ENCODE data around the gene NCOA7.

Gene NCOA7

DNA sequence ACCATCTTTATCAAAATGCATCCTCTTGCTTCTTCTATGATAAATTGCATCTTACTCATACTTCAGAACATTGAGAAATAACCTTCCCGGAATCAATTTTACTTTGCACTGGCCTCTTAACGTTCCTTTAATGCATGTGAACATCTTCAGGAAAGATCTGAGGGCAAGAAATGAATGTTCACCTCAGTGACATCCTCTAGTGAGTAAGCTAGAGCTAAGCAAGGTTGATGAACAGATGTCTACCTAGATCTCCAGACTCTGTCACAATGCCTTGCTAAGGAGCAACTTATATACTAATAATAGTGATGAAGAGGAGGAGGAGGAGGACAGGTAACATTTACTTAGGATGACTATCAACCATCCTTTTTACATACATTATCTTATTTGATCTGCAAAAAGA is 149.0 kb downstream of the NCOA7 start:
- H3K4me3 ChIP-seq (ENCODE audit: low read length) = no peak overlapping the region
- no peak for DNase-seq (ENCODE audit: low read depth)
- TF ChIP-seq, protein P1, sequence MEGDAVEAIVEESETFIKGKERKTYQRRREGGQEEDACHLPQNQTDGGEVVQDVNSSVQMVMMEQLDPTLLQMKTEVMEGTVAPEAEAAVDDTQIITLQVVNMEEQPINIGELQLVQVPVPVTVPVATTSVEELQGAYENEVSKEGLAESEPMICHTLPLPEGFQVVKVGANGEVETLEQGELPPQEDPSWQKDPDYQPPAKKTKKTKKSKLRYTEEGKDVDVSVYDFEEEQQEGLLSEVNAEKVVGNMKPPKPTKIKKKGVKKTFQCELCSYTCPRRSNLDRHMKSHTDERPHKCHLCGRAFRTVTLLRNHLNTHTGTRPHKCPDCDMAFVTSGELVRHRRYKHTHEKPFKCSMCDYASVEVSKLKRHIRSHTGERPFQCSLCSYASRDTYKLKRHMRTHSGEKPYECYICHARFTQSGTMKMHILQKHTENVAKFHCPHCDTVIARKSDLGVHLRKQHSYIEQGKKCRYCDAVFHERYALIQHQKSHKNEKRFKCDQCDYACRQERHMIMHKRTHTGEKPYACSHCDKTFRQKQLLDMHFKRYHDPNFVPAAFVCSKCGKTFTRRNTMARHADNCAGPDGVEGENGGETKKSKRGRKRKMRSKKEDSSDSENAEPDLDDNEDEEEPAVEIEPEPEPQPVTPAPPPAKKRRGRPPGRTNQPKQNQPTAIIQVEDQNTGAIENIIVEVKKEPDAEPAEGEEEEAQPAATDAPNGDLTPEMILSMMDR (conservative IDR thresholded peaks at IDR 0.05; ENCODE audit: low read length) = no peak

DNA sequence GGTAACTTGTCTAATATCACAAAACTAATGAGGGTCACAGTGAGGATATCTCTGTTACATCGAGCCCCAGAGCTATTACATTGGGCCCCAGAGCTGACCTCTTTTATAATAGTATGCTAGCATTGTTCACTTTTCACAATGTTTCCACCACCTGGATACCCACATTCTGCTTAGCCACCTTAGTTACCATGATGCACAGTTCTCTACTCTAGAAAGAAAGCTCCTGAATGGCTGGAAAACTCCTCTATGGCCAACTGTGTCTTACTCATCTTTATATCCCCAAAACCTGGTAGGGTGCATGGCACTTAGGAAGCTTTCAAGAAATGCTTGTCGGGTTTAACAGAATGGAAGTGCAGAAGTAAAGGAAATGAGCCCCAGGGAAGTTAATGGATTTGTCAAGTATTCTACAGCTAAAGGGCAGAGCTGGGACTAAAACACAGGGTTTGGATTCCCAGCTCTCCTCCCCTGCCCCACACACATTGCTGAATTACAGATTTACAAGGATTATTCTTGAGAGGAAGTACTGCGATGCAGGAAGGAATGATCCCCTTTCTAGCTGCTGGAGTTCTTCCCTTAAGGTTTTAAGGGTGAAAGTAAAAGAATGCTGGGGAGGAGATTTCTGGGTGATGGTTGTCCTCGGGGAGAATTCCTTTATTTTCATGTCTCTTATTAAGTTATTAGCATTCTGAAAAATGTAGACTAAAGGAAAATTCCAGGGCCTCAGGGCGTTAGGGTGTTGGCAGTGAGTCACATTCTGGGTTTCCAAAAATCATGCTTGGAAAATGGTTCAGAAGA is 149.7 kb downstream of the NCOA7 start:
- H3K4me3 ChIP-seq (ENCODE audit: low read length) = no peak overlapping the region
- TF ChIP-seq, protein P1 (conservative IDR thresholded peaks at IDR 0.05; ENCODE audit: low read length) = no peak
- no peak for DNase-seq (ENCODE audit: low read depth)

DNA sequence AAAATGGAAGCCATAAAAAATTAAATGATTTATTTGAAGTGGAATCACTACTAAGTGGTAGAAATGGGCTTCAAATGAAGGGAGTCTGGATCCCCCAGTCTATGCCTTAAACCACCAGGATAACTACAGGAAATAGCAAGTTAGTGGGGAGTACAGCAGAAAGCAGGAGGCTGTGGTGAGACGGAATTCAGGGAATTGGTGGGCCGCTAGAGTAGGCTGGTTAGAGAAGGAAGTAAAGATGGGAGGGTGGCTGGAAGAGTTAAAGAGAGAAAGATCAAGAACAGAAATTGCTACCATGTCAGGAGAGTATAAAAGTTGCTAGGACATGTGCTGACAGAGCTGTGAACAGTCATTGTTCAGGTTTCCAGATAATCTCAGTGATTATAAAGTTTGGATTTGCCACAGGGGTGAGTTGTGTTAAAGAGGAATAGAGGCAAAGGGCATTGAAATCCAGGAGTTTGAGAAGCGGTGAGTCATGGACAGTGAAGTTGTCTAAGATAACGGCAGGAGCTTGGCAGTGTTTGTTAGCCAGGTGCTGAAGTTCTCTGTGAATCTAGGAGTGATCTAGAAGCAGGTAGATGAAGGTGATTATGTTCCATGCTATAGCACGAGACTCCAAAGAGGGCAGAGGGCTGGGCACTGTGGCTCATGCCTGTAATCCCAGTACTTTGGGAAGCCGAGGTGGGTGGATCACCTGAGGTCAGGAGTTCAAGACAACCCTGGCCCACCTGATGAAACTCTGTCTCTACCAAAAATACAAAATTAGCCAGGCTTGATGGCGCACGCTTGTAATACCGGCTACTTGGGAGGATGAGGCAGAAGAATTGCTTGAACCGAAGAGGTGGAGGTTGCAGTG is 152.1 kb downstream of the NCOA7 start:
- no peak overlapping the region for H3K4me3 ChIP-seq (ENCODE audit: low read length)
- TF ChIP-seq, protein P1 (conservative IDR thresholded peaks at IDR 0.05; ENCODE audit: low read length) = no peak
- no peak for DNase-seq (ENCODE audit: low read depth)

DNA sequence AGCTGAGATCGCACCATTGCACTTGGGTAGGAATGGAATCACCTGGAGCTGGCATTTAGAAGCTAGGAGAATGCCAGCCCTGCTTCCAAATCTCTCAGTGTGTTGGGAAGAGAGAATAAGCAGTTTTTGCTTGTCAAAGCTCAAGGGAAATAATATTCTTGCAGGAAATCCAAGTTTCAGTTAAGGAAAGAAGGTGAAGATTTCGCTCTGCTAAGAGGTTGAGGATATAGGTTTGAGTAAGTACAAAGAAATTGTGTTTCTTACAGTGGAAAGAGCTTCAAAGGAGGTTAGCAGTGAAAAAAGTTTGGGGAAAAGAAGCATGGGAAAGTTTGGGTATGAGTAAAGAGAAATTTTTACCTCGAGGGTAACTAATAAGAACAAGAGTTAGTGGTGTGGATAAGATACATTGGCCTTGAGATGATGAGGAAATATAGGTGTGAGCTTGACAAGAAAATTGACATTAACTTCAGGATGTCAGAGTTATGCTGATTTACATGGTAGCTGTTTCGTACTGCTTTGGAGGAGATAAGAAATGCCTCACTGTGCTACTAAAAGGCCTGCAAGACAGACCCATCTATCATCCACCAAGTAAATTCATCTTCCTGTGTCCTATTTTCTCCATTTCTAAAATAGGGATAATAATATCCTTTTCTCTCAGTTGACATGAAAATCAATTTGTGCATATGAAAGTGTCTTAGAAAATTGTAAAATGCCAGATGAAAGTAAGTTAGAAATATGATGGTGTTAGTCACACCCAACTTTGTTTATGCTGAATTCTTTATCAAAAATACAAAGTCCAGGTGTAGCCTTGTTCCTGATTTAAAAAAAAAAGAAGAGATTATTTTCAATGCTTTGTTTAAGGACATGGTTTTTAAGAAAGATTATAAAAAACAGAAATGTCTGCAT is 153.0 kb downstream of the NCOA7 start:
- TF ChIP-seq, protein P1 (conservative IDR thresholded peaks at IDR 0.05; ENCODE audit: low read length) = no peak
- no peak overlapping the region for H3K4me3 ChIP-seq (ENCODE audit: low read length)
- DNase-seq (ENCODE audit: low read depth) = no peak

DNA sequence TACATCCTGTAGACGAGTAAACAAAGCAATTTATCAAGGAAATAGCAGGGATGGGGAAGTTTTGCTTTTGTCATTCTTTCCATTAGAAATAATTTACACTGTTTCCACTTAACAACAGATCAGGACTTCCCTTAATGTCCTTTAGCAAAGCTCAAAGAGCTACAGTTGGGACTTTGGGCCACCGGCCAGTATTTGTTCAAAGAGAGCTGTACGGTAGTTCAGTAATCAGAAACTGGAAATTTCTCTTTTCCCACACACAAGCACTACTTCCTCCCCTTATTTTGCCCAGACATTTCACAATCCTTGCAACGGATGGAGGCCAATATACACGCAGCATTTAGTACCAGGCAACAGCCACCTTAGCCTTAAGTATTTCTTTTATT is 153.7 kb downstream of the NCOA7 start:
- no peak overlapping the region for H3K4me3 ChIP-seq (ENCODE audit: low read length)
- peak; percentile 59 for DNase-seq (ENCODE audit: low read depth)
- TF ChIP-seq, protein P1 (conservative IDR thresholded peaks at IDR 0.05; ENCODE audit: low read length) = no peak

DNA sequence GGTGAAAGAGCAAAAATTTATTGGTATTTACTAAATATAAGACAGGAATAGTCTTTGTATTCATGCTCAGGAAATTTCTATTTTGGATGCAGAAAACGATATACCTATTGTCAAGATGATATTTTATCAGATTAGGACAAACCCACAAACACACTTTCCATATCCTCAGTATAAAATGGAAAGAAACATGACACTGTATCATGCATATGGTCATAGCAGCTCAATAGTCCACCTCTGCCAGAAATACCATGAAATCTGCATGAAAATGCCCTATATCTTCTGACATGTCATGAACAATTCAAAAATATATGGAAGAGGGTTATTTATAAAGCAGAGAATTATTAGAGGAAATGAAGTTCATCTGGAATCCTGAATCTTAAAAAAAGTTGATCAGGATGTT is 154.1 kb downstream of the NCOA7 start:
- DNase-seq (ENCODE audit: low read depth) = no peak
- TF ChIP-seq, protein P1 (conservative IDR thresholded peaks at IDR 0.05; ENCODE audit: low read length) = no peak
- no peak overlapping the region for H3K4me3 ChIP-seq (ENCODE audit: low read length)
